HCT116 (cell line): ENCODE data around the gene CASP8. TPM values are rescaled to one million over a fixed set of nuclear protein-coding genes. Genes with fewer than 3 reads are reported as not detected.

Experiments
- ATAC-seq: fragments of 200-7000 bp; cut with Tn5 transposase; 2 replicates; pipeline ENCODE4 v1.9.1; 2020; ENCODE audit warnings: mild to moderate bottlenecking, moderate library complexity
- BruUV-seq: library from RNA; stranded (reverse); fragments of 400-500 nt; replicated peaks from 2 replicates; lab custom pipeline; 2021; lab: Mats Ljungman, UMichigan
- CTCF ChIA-PET: fragments of 300-600 bp; sonication (Branson Sonifier 250); formaldehyde crosslinking; loops from one replicate; lab custom pipeline; 2021; ENCODE audit warnings: antibody characterized with exemption; lab: Charles Lee
- POLR2A ChIA-PET: fragments of 300-600, 350-600 bp; sonication (Branson Sonifier 250); formaldehyde crosslinking; loops from one replicate; lab custom pipeline; 2021; ENCODE audit warnings: antibody characterized with exemption; lab: Charles Lee
- RAD21 ChIA-PET, 2 experiments: fragments of 300-600 bp; sonication (Branson Sonifier 250); formaldehyde crosslinking; loops; one replicate each; lab custom pipeline; 2023; ENCODE audit warnings: low total read pairs in 2 of 2; ENCODE audit not compliant: uncharacterized antibody in 2 of 2, unreplicated experiment in 2 of 2, low non-redundant PET in 1 of 2; lab: Charles Lee
- DNase-seq: peaks from one replicate; pipeline ENCODE4 v3.0.0-alpha.2; 2010; ENCODE audit warnings: low read depth, low spot score
- H2AFZ ChIP-seq: fragments of 200-600 bp; shearing (Covaris generic), sonication (generic); 2 replicates; pipeline ENCODE4 v1.6.1; 2017; ENCODE audit warnings: low read depth, mixed run types, mixed read lengths, antibody characterized with exemption, low read length; ENCODE audit not compliant: poor library complexity, severe bottlenecking
- H3K27ac ChIP-seq: 2 replicates; pipeline ENCODE4 v1.5.1; 2012; ENCODE audit warnings: low read depth, low read length
- H3K27me3 ChIP-seq: fragments of 200-600 bp; sonication (generic); 2 replicates; pipeline ENCODE4 v1.6.1; 2016; ENCODE audit warnings: mixed run types, low read length, mixed read lengths; ENCODE audit not compliant: insufficient read depth
- H3K36me3 ChIP-seq, 2 experiments: fragments of 200-500 bp in 1 of 2; fragments of 200-600 bp in 1 of 2; sonication (Bioruptor generic) in 1 of 2; sonication (generic) in 1 of 2; 2 replicates each; pipeline versions ENCODE4 v1.5.1 to v1.6.1; 2014 to 2016; ENCODE audit warnings: low read length in 2 of 2, inconsistent platforms in 1 of 2, mixed read lengths in 1 of 2, mixed run types in 1 of 2; ENCODE audit not compliant: insufficient read depth in 2 of 2, control insufficient read depth in 1 of 2
- H3K4me1 ChIP-seq, 2 experiments: fragments of 200-600 bp in 1 of 2; sonication (generic) in 1 of 2; 2 replicates each; pipeline versions ENCODE4 v1.5.1 to v1.6.1; 2012 to 2017; ENCODE audit warnings: low read length in 2 of 2, inconsistent platforms in 1 of 2, mild to moderate bottlenecking in 1 of 2, mixed read lengths in 1 of 2, mixed run types in 1 of 2, moderate library complexity in 1 of 2; ENCODE audit not compliant: insufficient read depth in 2 of 2, control insufficient read depth in 1 of 2
- H3K4me2 ChIP-seq: fragments of 200-600 bp; sonication (generic); 2 replicates; pipeline ENCODE4 v1.6.1; 2017; ENCODE audit warnings: mixed run types, low read length, mixed read lengths
- H3K4me3 ChIP-seq, 2 experiments: fragments of 200-600 bp in 1 of 2; sonication (generic) in 1 of 2; replicated peaks in 1 of 2; 2 replicates each; pipeline ENCODE4 v1.5.1; 2011 to 2016; ENCODE audit warnings: low read length in 2 of 2, control low read depth in 1 of 2, low read depth in 1 of 2, mild to moderate bottlenecking in 1 of 2, mixed read lengths in 1 of 2, mixed run types in 1 of 2
- H3K79me2 ChIP-seq: fragments of 200-600 bp; sonication (generic); 2 replicates; pipeline ENCODE4 v1.6.1; 2017; ENCODE audit warnings: mild to moderate bottlenecking, mixed run types, low read length, moderate library complexity, mixed read lengths; ENCODE audit not compliant: insufficient read depth
- H3K9ac ChIP-seq: fragments of 200-600 bp; sonication (generic); 2 replicates; pipeline ENCODE4 v1.6.1; 2016; ENCODE audit warnings: low read length, mixed read lengths
- H3K9me2 ChIP-seq: fragments of 200-600 bp; sonication (generic), shearing (Covaris generic); 2 replicates; pipeline ENCODE4 v1.6.1; 2017; ENCODE audit warnings: mixed run types, mild to moderate bottlenecking, moderate library complexity; ENCODE audit not compliant: insufficient read depth
- H3K9me3 ChIP-seq, 2 experiments: fragments of 200-500 bp in 1 of 2; fragments of 200-600 bp in 1 of 2; sonication (Bioruptor generic) in 1 of 2; sonication (generic) in 1 of 2; 2 replicates each; pipeline ENCODE4 v1.6.1; 2014 to 2017; ENCODE audit warnings: low read length in 2 of 2, mixed read lengths in 2 of 2, inconsistent platforms in 1 of 2, low read depth in 1 of 2, mild to moderate bottlenecking in 1 of 2, mixed run types in 1 of 2, moderate library complexity in 1 of 2; ENCODE audit not compliant: control insufficient read depth in 1 of 2, insufficient read depth in 1 of 2
- H4K20me1 ChIP-seq: fragments of 200-600 bp; sonication (generic), shearing (Covaris generic); 2 replicates; pipeline ENCODE4 v1.6.1; 2017; ENCODE audit warnings: mixed run types, mild to moderate bottlenecking, moderate library complexity; ENCODE audit not compliant: insufficient read depth
- JUND ChIP-seq: IDR thresholded peaks from 2 replicates; pipeline ENCODE4 v1.6.1; 2012
- POLR2A ChIP-seq: IDR thresholded peaks from 2 replicates; pipeline ENCODE4 v1.7.0; 2011; ENCODE audit warnings: borderline replicate concordance; ENCODE audit not compliant: insufficient read depth, insufficient read length; ENCODE audit errors: extremely low read depth
- TCF7L2 ChIP-seq: IDR thresholded peaks from 2 replicates; pipeline ENCODE4 v1.7.0; 2011; ENCODE audit warnings: borderline replicate concordance, inconsistent platforms; ENCODE audit not compliant: insufficient read depth, insufficient read length; ENCODE audit errors: extremely low read depth
- ZFX ChIP-seq: fragments of 450-650 bp; IDR thresholded peaks from 2 replicates; pipeline ENCODE4 v1.6.1; 2017
- intact Hi-C: fragments of 100-400 bp; cut with micrococcal nuclease; formaldehyde crosslinking; loops from 2 replicates; pipeline ENCODE4 v1.10.0; 2022
- total RNA-seq: library from RNA; stranded (reverse); gene quantifications from one replicate; pipeline ENCODE4 v1.2.1, GENCODE V29; 2021; ENCODE audit not compliant: unreplicated experiment
- TF ChIP-seq, protein P1 (sequence below), 3 experiments: fragments of 200-600 bp in 1 of 3; sonication (generic) in 1 of 3; IDR thresholded peaks in 2 of 3; conservative IDR thresholded peaks in 1 of 3; 2 replicates each; pipeline ENCODE4 v1.5.1; 2012 to 2017; ENCODE audit warnings: low read depth in 2 of 3, low read length in 2 of 3, antibody characterized with exemption in 1 of 3, borderline replicate concordance in 1 of 3, control low read depth in 1 of 3, mild to moderate bottlenecking in 1 of 3, mixed read lengths in 1 of 3, mixed run types in 1 of 3, moderate library complexity in 1 of 3; ENCODE audit not compliant: insufficient read depth in 1 of 3

CASP8 gene
- total RNA-seq, 1 experiment from 2014 or later: 29.6 TPM

DNA sequence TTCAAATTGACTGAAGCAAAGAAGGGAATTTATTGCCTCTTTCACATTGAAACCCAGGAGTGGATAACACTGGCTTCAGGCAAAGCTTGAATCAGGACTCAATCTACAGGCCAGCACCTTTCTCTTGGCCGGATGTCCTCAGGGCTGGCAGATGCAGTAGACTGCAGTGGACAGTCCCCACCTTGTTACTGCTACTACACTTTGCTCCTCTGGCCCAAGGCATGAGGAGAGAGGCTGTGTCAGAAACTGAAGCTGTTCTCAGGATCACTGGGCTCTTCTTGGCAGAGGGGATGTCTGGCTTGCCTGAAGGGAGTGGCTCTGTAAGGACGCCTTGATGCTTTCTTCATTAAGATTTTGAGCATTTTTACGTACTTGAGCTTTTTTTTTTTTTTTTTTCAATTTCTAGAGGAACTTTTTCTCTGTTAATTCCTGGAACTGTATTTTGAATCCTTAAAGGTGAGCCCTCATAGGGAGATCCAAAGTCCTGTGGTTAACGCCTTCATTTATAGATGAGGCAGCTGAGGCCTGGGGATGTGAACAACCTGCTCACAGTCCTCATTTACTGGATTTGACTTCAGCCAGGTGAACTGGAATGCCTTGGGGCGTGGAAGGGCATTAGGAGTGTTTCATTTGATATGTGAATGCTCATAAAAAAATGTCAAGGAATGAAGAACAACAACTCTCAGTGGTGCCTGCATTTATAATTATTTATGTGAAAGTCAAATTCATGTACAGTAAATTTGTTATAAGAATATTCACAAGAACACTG, 40.8 kb upstream of the CASP8 start:
- ChIA-PET POLR2A (no interaction called here), RAD21 (interaction anchor here in 1 of 2 experiments (0.6 kb wide), 2 partner anchors 69 to 111 kb away, joined by 4 to 5 read pairs; no protein-coding TSS in a partner anchor), CTCF (interaction anchor here (6.1 kb wide), 1 partner anchor 13 kb away, joined by 39 read pairs; no protein-coding TSS in a partner anchor)
- Histone ChIP-seq H3K9me3 (no peaks in the 10 kb centered on the region), H3K9me2 (no peaks in the 10 kb centered on the region), H3K79me2 (no peaks in the 10 kb centered on the region), H3K36me3 (no peaks in the 10 kb centered on the region), H3K27me3 (no peaks in the 10 kb centered on the region), H3K9ac (no peak overlapping the region), H2AFZ (no peak overlapping the region), H3K4me2 (no peak overlapping the region), H3K27ac (no peak overlapping the region), H3K4me1 (peaks cover 6 to 17% of the 10 kb centered on the region in 2 experiments; a peak in 3 of 4 replicates), H3K4me3 (no peak overlapping the region), H4K20me1 (no peaks in the 10 kb centered on the region)
- BruUV-seq: no TSS peak
- TF ChIP-seq TCF7L2: no peak
- no peak for TF ChIP-seq JUND
- TF ChIP-seq ZFX: no peak
- TF ChIP-seq, protein P1, sequence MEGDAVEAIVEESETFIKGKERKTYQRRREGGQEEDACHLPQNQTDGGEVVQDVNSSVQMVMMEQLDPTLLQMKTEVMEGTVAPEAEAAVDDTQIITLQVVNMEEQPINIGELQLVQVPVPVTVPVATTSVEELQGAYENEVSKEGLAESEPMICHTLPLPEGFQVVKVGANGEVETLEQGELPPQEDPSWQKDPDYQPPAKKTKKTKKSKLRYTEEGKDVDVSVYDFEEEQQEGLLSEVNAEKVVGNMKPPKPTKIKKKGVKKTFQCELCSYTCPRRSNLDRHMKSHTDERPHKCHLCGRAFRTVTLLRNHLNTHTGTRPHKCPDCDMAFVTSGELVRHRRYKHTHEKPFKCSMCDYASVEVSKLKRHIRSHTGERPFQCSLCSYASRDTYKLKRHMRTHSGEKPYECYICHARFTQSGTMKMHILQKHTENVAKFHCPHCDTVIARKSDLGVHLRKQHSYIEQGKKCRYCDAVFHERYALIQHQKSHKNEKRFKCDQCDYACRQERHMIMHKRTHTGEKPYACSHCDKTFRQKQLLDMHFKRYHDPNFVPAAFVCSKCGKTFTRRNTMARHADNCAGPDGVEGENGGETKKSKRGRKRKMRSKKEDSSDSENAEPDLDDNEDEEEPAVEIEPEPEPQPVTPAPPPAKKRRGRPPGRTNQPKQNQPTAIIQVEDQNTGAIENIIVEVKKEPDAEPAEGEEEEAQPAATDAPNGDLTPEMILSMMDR (IDR thresholded peaks at IDR 0.05 in 2 of 3, conservative IDR thresholded peaks at IDR 0.05 in 1 of 3; ENCODE audit: borderline replicate concordance in 1 of 3, insufficient read depth in 1 of 3, low read depth in 2 of 3, low read length in 2 of 3): no peak
- no peak for TF ChIP-seq POLR2A
- intact Hi-C loops: no loop called here
- ATAC-seq (no peak), DNase-seq (no peak)
